Colonic mucosa (tissue), 4 donors: ENCODE measurements around the gene MN1. TPM values are rescaled to one million over a fixed set of nuclear protein-coding genes. Genes with fewer than 3 reads are reported as not detected.

Source experiments
- DNase-seq: peaks from one replicate; pipeline ENCODE4 v3.0.0-alpha.2; 2020
- H3K27ac ChIP-seq: fragments of 200-600 bp; one replicate; pipeline ENCODE4 v1.8.0; 2021
- H3K27me3 ChIP-seq: fragments of 200-600 bp; one replicate; pipeline ENCODE4 v1.8.0; 2021
- H3K36me3 ChIP-seq: fragments of 200-600 bp; one replicate; pipeline ENCODE4 v1.8.0; 2021
- H3K4me1 ChIP-seq: fragments of 200-600 bp; one replicate; pipeline ENCODE4 v1.8.0; 2021; ENCODE audit warnings: mild to moderate bottlenecking
- H3K4me3 ChIP-seq: fragments of 200-600 bp; one replicate; pipeline ENCODE4 v1.8.0; 2021
- H3K9ac ChIP-seq, 2 donors: one replicate each; pipeline ENCODE4 v1.7.0; 2013; ENCODE audit warnings: control low read depth in 2 of 2, low read depth in 2 of 2, low read length in 2 of 2
- H3K9me3 ChIP-seq: fragments of 200-600 bp; one replicate; pipeline ENCODE4 v1.8.0; 2021
- CTCF ChIP-seq: fragments of 200-600 bp; IDR thresholded peaks from one replicate; pipeline ENCODE4 v1.8.0; 2022; ENCODE audit warnings: antibody characterized with exemption, mild to moderate bottlenecking
- intact Hi-C: fragments of 100-400 bp; cut with DNase I; formaldehyde crosslinking; loops from one replicate; pipeline ENCODE4 v1.14.1; 2022
- total RNA-seq, 2 donors: library from RNA; stranded (reverse); fragmentation: NEBNext Ultra II Directional in 1 of 2; extraction: Animal tissue kit (Norgen Biotek cat#: 25700) in 1 of 2; gene quantifications; one replicate each; pipeline ENCODE4 v1.2.1, GENCODE V29; 2021
- donor health status: healthy.
- donor health status: DM: no; HTN: no; CAD: no.
- donor health status: DM: no; HTN: no; CAD: no.

The MN1 gene
- total RNA-seq, 2 donors from 2014 or later = 0.67 to 1.5 TPM

- no peak for TF ChIP-seq CTCF
- intact Hi-C loops = no loop called here
- Histone ChIP-seq H3K36me3 (no peaks in the 10 kb centered on the region), H3K4me3 (no peak overlapping the region), H3K9ac (no peak overlapping the region), H3K27ac (no peak overlapping the region), H3K4me1 (peaks cover 6% of the 10 kb centered on the region), H3K27me3 (peaks cover 40% of the 10 kb centered on the region), H3K9me3 (no peaks in the 10 kb centered on the region)
- DNase-seq = no peak
Observed at GRCh38 chr22:27797520-27798391, 3.8 kb downstream of the MN1 start.

GRCh38 chr22:27796829-27797519, 4.6 kb downstream of the MN1 start:
- intact Hi-C loops = no loop called here
- Histone ChIP-seq H3K9ac (no peak overlapping the region), H3K27me3 (peaks cover 37% of the 10 kb centered on the region), H3K4me3 (no peak overlapping the region), H3K36me3 (no peaks in the 10 kb centered on the region), H3K27ac (no peak overlapping the region), H3K9me3 (no peaks in the 10 kb centered on the region), H3K4me1 (peaks cover 6% of the 10 kb centered on the region)
- TF ChIP-seq CTCF = no peak
- DNase-seq = no peak

- no peak overlapping the region for H3K27ac ChIP-seq
- no peak for TF ChIP-seq CTCF
- intact Hi-C loops = no loop called here
- no peak for DNase-seq
- H3K4me3 ChIP-seq = no peak overlapping the region
- no peaks in the 10 kb centered on the region for H3K9me3 ChIP-seq
- peaks cover 6% of the 10 kb centered on the region for H3K4me1 ChIP-seq
- no peaks in the 10 kb centered on the region for H3K36me3 ChIP-seq
- H3K9ac ChIP-seq = no peak overlapping the region
- H3K27me3 ChIP-seq = peaks cover 27% of the 10 kb centered on the region
Observed at GRCh38 chr22:27795696-27796517, 5.6 kb downstream of the MN1 start.

GRCh38 chr22:27795053-27795452, 6.5 kb downstream of the MN1 start:
- peaks cover 2% of the 10 kb centered on the region for H3K4me1 ChIP-seq
- H3K4me3 ChIP-seq = no peak overlapping the region
- no peaks in the 10 kb centered on the region for H3K9me3 ChIP-seq
- intact Hi-C loops = no loop called here
- no peak overlapping the region for H3K27ac ChIP-seq
- no peak for TF ChIP-seq CTCF
- DNase-seq = no peak
- no peaks in the 10 kb centered on the region for H3K36me3 ChIP-seq
- peaks cover 18% of the 10 kb centered on the region for H3K27me3 ChIP-seq
- no peak overlapping the region for H3K9ac ChIP-seq

GRCh38 chr22:27794226-27794625, 7.3 kb downstream of the MN1 start:
- Histone ChIP-seq H3K27ac (no peak overlapping the region), H3K4me3 (no peak overlapping the region), H3K27me3 (peaks cover 10% of the 10 kb centered on the region), H3K9me3 (no peaks in the 10 kb centered on the region), H3K36me3 (no peaks in the 10 kb centered on the region), H3K9ac (no peak overlapping the region), H3K4me1 (no peaks in the 10 kb centered on the region)
- TF ChIP-seq CTCF = no peak
- intact Hi-C loops = no loop called here
- DNase-seq = no peak
